H1 (cell line): ENCODE results near the gene BCAS3. TPM values are rescaled to one million over a fixed set of nuclear protein-coding genes. Genes with fewer than 3 reads are reported as not detected.

Source experiments
- CTCF ChIA-PET: fragments of 300-600 bp; sonication (Branson Sonifier 250); formaldehyde crosslinking; loops from one replicate; lab custom pipeline; 2021; ENCODE audit not compliant: partially characterized antibody; lab: Charles Lee
- POLR2A ChIA-PET: fragments of 300-600 bp; sonication (Branson Sonifier 250); formaldehyde crosslinking; loops from one replicate; lab custom pipeline; 2021; ENCODE audit warnings: inconsistent platforms; ENCODE audit not compliant: partially characterized antibody; lab: Charles Lee
- DNase-seq, 2 experiments: peaks; one replicate each; pipeline versions ENCODE4 v3.0.0 to v3.0.0-alpha.2; 2010 to 2022; ENCODE audit warnings: low spot score in 2 of 2, low read depth in 1 of 2, mixed read lengths in 1 of 2
- FAIRE-seq: peaks from 2 replicates; lab custom pipeline; 2011; peaks lifted over from hg19 to GRCh38; lab: Jason Lieb, UNC
- H2AFZ ChIP-seq: 2 replicates; pipeline ENCODE4 v1.8.1; 2012; ENCODE audit warnings: low read length, inconsistent platforms
- H2AK5ac ChIP-seq: 2 replicates; pipeline ENCODE4 v1.6.1; 2013; ENCODE audit warnings: low read depth, low read length
- H2BK120ac ChIP-seq: replicated peaks from 2 replicates; pipeline ENCODE3; 2013; ENCODE audit warnings: low read depth, low read length, inconsistent platforms
- H2BK12ac ChIP-seq: 2 replicates; pipeline ENCODE4 v1.6.1; 2013; ENCODE audit warnings: low read depth, low read length
- H2BK15ac ChIP-seq: 2 replicates; pipeline ENCODE4 v1.6.1; 2013; ENCODE audit warnings: low read length
- H2BK20ac ChIP-seq: 2 replicates; pipeline ENCODE4 v1.6.1; 2013; ENCODE audit warnings: low read length
- H2BK5ac ChIP-seq: 2 replicates; pipeline ENCODE4 v1.6.1; 2013; ENCODE audit warnings: low read depth, low read length
- H3K14ac ChIP-seq: 2 replicates; pipeline ENCODE4 v1.6.1; 2013; ENCODE audit warnings: inconsistent platforms; ENCODE audit not compliant: insufficient read length
- H3K18ac ChIP-seq: 2 replicates; pipeline ENCODE4 v1.6.1; 2013; ENCODE audit warnings: low read length; ENCODE audit errors: extremely low read depth
- H3K23ac ChIP-seq: 2 replicates; pipeline ENCODE4 v1.6.1; 2013; ENCODE audit warnings: inconsistent platforms; ENCODE audit not compliant: insufficient read length
- H3K23me2 ChIP-seq: 2 replicates; pipeline ENCODE4 v1.6.1; 2013; ENCODE audit warnings: low read depth, low read length
- H3K27ac ChIP-seq: 2 replicates; pipeline ENCODE4 v1.6.1; 2011; ENCODE audit warnings: low read depth, low read length, inconsistent platforms
- H3K27me3 ChIP-seq, 4 experiments: replicated peaks in 1 of 4; 1 replicate in 1 of 4; 2 replicates in 3 of 4; pipeline versions ENCODE4 v1.6.1 to v1.8.1; 2011 to 2013; ENCODE audit warnings: low read length in 3 of 4, mild to moderate bottlenecking in 3 of 4, inconsistent platforms in 2 of 4, mixed read lengths in 2 of 4, moderate library complexity in 1 of 4; ENCODE audit not compliant: control insufficient read depth in 3 of 4, insufficient read depth in 3 of 4; ENCODE audit errors: extremely low read depth in 1 of 4
- H3K36me3 ChIP-seq, 4 experiments: 2 replicates each; pipeline versions ENCODE4 v1.6.1 to v1.8.1; 2011 to 2013; ENCODE audit warnings: mild to moderate bottlenecking in 4 of 4, low read length in 3 of 4, moderate library complexity in 2 of 4, control low read depth in 1 of 4, inconsistent platforms in 1 of 4; ENCODE audit not compliant: insufficient read depth in 4 of 4, control insufficient read depth in 2 of 4
- H3K4ac ChIP-seq: replicated peaks from 2 replicates; pipeline ENCODE3; 2013; ENCODE audit warnings: low read length, low read depth, mixed read lengths, inconsistent platforms; ENCODE audit not compliant: insufficient read length
- H3K4me1 ChIP-seq, 4 experiments: replicated peaks in 1 of 4; 1 replicate in 1 of 4; 2 replicates in 3 of 4; pipeline versions ENCODE4 v1.6.1 to v1.8.1; 2011 to 2013; ENCODE audit warnings: low read length in 3 of 4, inconsistent platforms in 2 of 4, mixed read lengths in 1 of 4; ENCODE audit not compliant: insufficient read depth in 4 of 4, control insufficient read depth in 3 of 4
- H3K4me2 ChIP-seq, 2 experiments: 2 replicates each; pipeline versions ENCODE4 v1.6.1 to v1.8.1; 2011 to 2013; ENCODE audit warnings: low read depth in 2 of 2, low read length in 2 of 2, control low read depth in 1 of 2, inconsistent platforms in 1 of 2, mild to moderate bottlenecking in 1 of 2; ENCODE audit not compliant: insufficient read depth in 1 of 2
- H3K4me3 ChIP-seq, 4 experiments: fragments of 200-600, 300-600 bp in 1 of 4; sonication (generic), shearing (Covaris generic), sonication (Bioruptor Twin) in 1 of 4; 2 replicates each; pipeline versions ENCODE4 v1.5.1 to v1.8.1; 2011 to 2016; ENCODE audit warnings: low read length in 4 of 4, low read depth in 3 of 4, control low read depth in 2 of 4, inconsistent platforms in 2 of 4, mild to moderate bottlenecking in 2 of 4, mixed read lengths in 1 of 4, moderate library complexity in 1 of 4; ENCODE audit not compliant: insufficient read depth in 2 of 4; ENCODE audit errors: extremely low read depth in 1 of 4
- H3K56ac ChIP-seq: replicated peaks from 2 replicates; pipeline ENCODE3; 2013; ENCODE audit warnings: low read depth, mild to moderate bottlenecking, mixed read lengths, low read length, inconsistent platforms; ENCODE audit not compliant: insufficient read length
- H3K79me1 ChIP-seq: 2 replicates; pipeline ENCODE4 v1.6.1; 2013; ENCODE audit warnings: low read depth, low read length, control low read depth
- H3K79me2 ChIP-seq, 2 experiments: 2 replicates each; pipeline versions ENCODE4 v1.6.1 to v1.8.1; 2012 to 2013; ENCODE audit warnings: low read length in 2 of 2, mild to moderate bottlenecking in 2 of 2, inconsistent platforms in 1 of 2; ENCODE audit not compliant: insufficient read depth in 2 of 2, control insufficient read depth in 1 of 2
- H3K9ac ChIP-seq, 4 experiments: replicated peaks in 1 of 4; 1 replicate in 1 of 4; 2 replicates in 3 of 4; pipeline versions ENCODE4 v1.6.1 to v1.8.1; 2011 to 2013; ENCODE audit warnings: low read depth in 3 of 4, low read length in 3 of 4, control low read depth in 2 of 4, mild to moderate bottlenecking in 2 of 4, moderate library complexity in 2 of 4, inconsistent platforms in 1 of 4; ENCODE audit errors: extremely low read depth in 1 of 4
- H3K9me3 ChIP-seq, 2 experiments: 2 replicates each; pipeline versions ENCODE4 v1.6.1 to v1.8.1; 2012 to 2013; ENCODE audit warnings: mild to moderate bottlenecking in 2 of 2, moderate library complexity in 2 of 2, control low read depth in 1 of 2, inconsistent platforms in 1 of 2, low read depth in 1 of 2, low read length in 1 of 2, mixed read lengths in 1 of 2; ENCODE audit not compliant: insufficient read depth in 2 of 2
- H4K20me1 ChIP-seq, 2 experiments: replicated peaks in 1 of 2; 2 replicates each; pipeline versions ENCODE3 to v1.8.1; 2011 to 2013; ENCODE audit warnings: inconsistent platforms in 2 of 2, low read length in 2 of 2, mild to moderate bottlenecking in 1 of 2; ENCODE audit not compliant: insufficient read depth in 2 of 2, control insufficient read depth in 1 of 2
- H4K5ac ChIP-seq: 2 replicates; pipeline ENCODE4 v1.6.1; 2013; ENCODE audit warnings: low read length, low read depth, mixed read lengths, inconsistent platforms; ENCODE audit not compliant: insufficient read length
- H4K8ac ChIP-seq: 2 replicates; pipeline ENCODE4 v1.8.0; 2013; ENCODE audit warnings: mild to moderate bottlenecking, moderate library complexity, low read length, inconsistent platforms; ENCODE audit not compliant: insufficient read depth; ENCODE audit errors: extremely low read depth
- H4K91ac ChIP-seq: replicated peaks from 2 replicates; pipeline ENCODE3; 2013; ENCODE audit warnings: low read length, mixed read lengths, inconsistent platforms; ENCODE audit not compliant: insufficient read length
- CREB1 ChIP-seq: IDR thresholded peaks from 2 replicates; pipeline ENCODE4 v1.6.1; 2012; ENCODE audit warnings: inconsistent platforms
- EGR1 ChIP-seq: IDR thresholded peaks from 2 replicates; pipeline ENCODE4 v1.6.1; 2011; ENCODE audit warnings: low read depth, low read length, borderline replicate concordance
- FOSL1 ChIP-seq: IDR thresholded peaks from 2 replicates; pipeline ENCODE4 v1.6.1; 2011; ENCODE audit warnings: mild to moderate bottlenecking, low read depth, low read length, moderate library complexity; ENCODE audit not compliant: insufficient read depth
- NRF1 ChIP-seq: IDR thresholded peaks from 2 replicates; pipeline ENCODE4 v1.6.1; 2011; ENCODE audit warnings: mild to moderate bottlenecking, low read depth, low read length, improper control_type of control experiment
- PHF8 ChIP-seq: fragments of 200-600 bp; sonication (generic); conservative IDR thresholded peaks from 2 replicates; pipeline ENCODE4 v1.7.1; 2012; ENCODE audit warnings: low read depth, mild to moderate bottlenecking, inconsistent platforms, low read length, moderate library complexity
- POLR2A ChIP-seq, 2 experiments: IDR thresholded peaks; 1 replicate in 1 of 2; 2 replicates in 1 of 2; pipeline ENCODE4 v1.6.1; 2011; ENCODE audit warnings: low read depth in 2 of 2, low read length in 2 of 2, mild to moderate bottlenecking in 2 of 2; ENCODE audit errors: control extremely low read depth in 1 of 2
- POU5F1 ChIP-seq: IDR thresholded peaks from 2 replicates; pipeline ENCODE4 v1.6.1; 2011; ENCODE audit warnings: low read depth, mild to moderate bottlenecking, low read length, moderate library complexity
- RXRA ChIP-seq: IDR thresholded peaks from 2 replicates; pipeline ENCODE4 v1.6.1; 2011; ENCODE audit warnings: low read depth, mild to moderate bottlenecking, low read length, moderate library complexity; ENCODE audit not compliant: insufficient read depth
- TAF1 ChIP-seq: IDR thresholded peaks from 2 replicates; pipeline ENCODE4 v1.6.1; 2011; ENCODE audit warnings: mild to moderate bottlenecking, low read depth, low read length
- TAF7 ChIP-seq: optimal IDR thresholded peaks from 2 replicates; pipeline ENCODE3; 2011; ENCODE audit warnings: low read depth, mild to moderate bottlenecking, inconsistent platforms, low read length, moderate library complexity, borderline replicate concordance
- WGBS, 2 experiments: shearing (Covaris generic) in 1 of 2; methylation state at CpG; one replicate each; pipeline versions ENCODE4 v1.1.6 to v1.1.7; 2013 to 2015; ENCODE audit warnings: low lambda C conversion rate in 2 of 2, mixed read lengths in 2 of 2, inconsistent platforms in 1 of 2, low coverage in 1 of 2, missing lambda C conversion rate in 1 of 2; ENCODE audit not compliant: insufficient replicate concordance in 2 of 2, insufficient coverage in 1 of 2, insufficient read length in 1 of 2; ENCODE audit errors: extremely low coverage in 1 of 2, missing lambda C conversion rate in 1 of 2; 5-methylcytosine and 5-hydroxymethylcytosine counted together
- polyA plus RNA-seq, 7 experiments: library from polyadenylated mRNA; depleted of rRNA in 3 of 7; stranded (reverse) in 5 of 7; unstranded in 2 of 7; fragments of >200 nt in 5 of 7; fragments of 200-250 nt in 2 of 7; gene quantifications; 1 replicate in 5 of 7; 2 replicates in 1 of 7; 4 replicates in 1 of 7; pipeline versions ENCODE4 v1.2.1 to v1.2.3, GENCODE V29; 2011 to 2013; ENCODE audit warnings: missing spikeins in 2 of 7, mixed read lengths in 2 of 7
- total RNA-seq: library from RNA; stranded (reverse); fragmentation: NEBNext Ultra II Directional; extraction: Animal tissue kit (Norgen Biotek cat#: 25700); gene quantifications from 2 replicates; pipeline ENCODE4 v1.2.1, GENCODE V29; 2021
- TF ChIP-seq, protein P1 (sequence below): IDR thresholded peaks from 2 replicates; pipeline ENCODE4 v1.6.1; 2012; ENCODE audit warnings: low read length, inconsistent platforms

Gene BCAS3
- total and polyA plus RNA-seq, 2 of the 8 experiments (the other 6 are each of a cell fraction or from before 2014, with no cell fraction given), result 9.9 to 13.3 TPM

DNA sequence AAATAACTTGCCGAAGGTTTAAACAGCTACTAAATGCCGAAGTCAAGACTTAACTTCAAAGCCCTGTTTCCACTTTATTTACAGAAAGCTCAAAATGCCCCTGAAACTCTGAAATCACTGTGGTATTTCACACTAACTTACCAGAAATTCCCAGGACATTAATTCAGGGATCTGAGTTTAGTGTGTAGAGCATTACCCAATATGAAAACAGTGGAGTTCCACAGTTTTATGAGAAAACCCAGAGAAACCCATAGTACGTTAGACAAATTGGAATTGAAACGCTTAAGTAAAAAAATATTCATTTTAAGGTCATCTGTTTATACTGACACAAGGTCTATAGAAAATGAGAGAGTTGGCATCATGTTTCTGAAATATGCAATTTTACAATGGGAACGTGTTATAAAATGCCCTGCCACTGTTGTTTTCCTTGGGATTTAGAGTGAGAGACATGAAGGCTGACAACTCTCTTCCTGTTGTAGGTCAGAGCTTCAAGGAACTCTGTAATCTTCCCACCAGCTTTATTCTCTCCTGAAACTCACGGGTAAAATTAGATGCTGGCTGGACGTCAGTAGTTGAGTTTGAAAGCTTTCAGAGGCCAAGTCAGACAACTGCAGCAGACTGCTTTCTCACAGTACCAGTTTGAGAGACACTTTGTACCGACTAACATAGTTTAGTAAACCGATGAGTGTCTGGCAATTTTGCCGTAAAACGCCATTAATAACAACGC is 582.6 kb downstream of the BCAS3 start:
- Histone ChIP-seq H3K9me3 (no peaks in the 10 kb centered on the region), H2AK5ac (no peak overlapping the region), H3K9ac (no peak overlapping the region), H2BK120ac (no peak overlapping the region), H3K18ac (no peak overlapping the region), H3K27me3 (no peaks in the 10 kb centered on the region), H3K56ac (no peak overlapping the region), H4K20me1 (no peaks in the 10 kb centered on the region), H4K91ac (no peak overlapping the region), H2BK20ac (no peak overlapping the region), H2BK15ac (no peak overlapping the region), H3K4me1 (no peaks in the 10 kb centered on the region), H3K14ac (peak overlapping the region; percentile 77), H2BK5ac (no peak overlapping the region), H3K27ac (no peak overlapping the region), H3K4me2 (no peak overlapping the region), H4K5ac (no peak overlapping the region), H3K4ac (no peak overlapping the region), H3K4me3 (no peak overlapping the region), H3K79me2 (no peaks in the 10 kb centered on the region), H3K36me3 (no peaks in the 10 kb centered on the region), H3K23ac (no peak overlapping the region), H2BK12ac (no peak overlapping the region), H3K23me2 (no peaks in the 10 kb centered on the region), H2AFZ (no peak overlapping the region), H4K8ac (no peak overlapping the region), H3K79me1 (no peaks in the 10 kb centered on the region)
- POLR2A ChIA-PET, result interaction anchor here (1.0 kb wide), 1 partner anchor 24 kb away, joined by 6 read pairs; no protein-coding TSS in a partner anchor
- DNase-seq, result no peak
- 85% methylated on average over 12 of the region's 12 CpGs; no CpG with 5 or more reads in 1 of the 2 experiments for WGBS, 2 experiments
- CTCF ChIA-PET, result interaction anchor here (0.7 to 0.8 kb wide), 2 partner anchors 294 to 539 kb away, joined by 3 read pairs; no protein-coding TSS in a partner anchor
- FAIRE-seq, result no peak
- TF ChIP-seq POU5F1, result no peak
- no peak for TF ChIP-seq TAF1
- TF ChIP-seq, protein P1, sequence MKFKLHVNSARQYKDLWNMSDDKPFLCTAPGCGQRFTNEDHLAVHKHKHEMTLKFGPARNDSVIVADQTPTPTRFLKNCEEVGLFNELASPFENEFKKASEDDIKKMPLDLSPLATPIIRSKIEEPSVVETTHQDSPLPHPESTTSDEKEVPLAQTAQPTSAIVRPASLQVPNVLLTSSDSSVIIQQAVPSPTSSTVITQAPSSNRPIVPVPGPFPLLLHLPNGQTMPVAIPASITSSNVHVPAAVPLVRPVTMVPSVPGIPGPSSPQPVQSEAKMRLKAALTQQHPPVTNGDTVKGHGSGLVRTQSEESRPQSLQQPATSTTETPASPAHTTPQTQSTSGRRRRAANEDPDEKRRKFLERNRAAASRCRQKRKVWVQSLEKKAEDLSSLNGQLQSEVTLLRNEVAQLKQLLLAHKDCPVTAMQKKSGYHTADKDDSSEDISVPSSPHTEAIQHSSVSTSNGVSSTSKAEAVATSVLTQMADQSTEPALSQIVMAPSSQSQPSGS, result no peak
- TF ChIP-seq NRF1, result no peak
- no peak for TF ChIP-seq EGR1
- TF ChIP-seq FOSL1, result no peak
- TF ChIP-seq PHF8, result no peak
- TF ChIP-seq RXRA, result no peak
- no peak for TF ChIP-seq TAF7
- no peak for TF ChIP-seq POLR2A (IDR thresholded peaks at IDR 0.05; ENCODE audit: control extremely low read depth in 1 of 2, low read depth in 2 of 2, low read length in 2 of 2)
- no peak for TF ChIP-seq CREB1
